Vagina (tissue), 2 donors: ENCODE results near the gene RPLP2.

Experiments used
- POLR2AphosphoS5 ChIP-seq, 2 donors: sonication (generic); formaldehyde crosslinking; IDR thresholded peaks; one replicate each; pipeline ENCODE4 v1.9.0; 2017; ENCODE audit warnings: antibody characterized with exemption in 2 of 2, mild to moderate bottlenecking in 2 of 2, low read depth in 1 of 2; ENCODE audit not compliant: insufficient read depth in 1 of 2
- TF ChIP-seq, protein P1 (sequence below), 3 experiments: fragments of 450-650 bp in 2 of 3; fragments of 200-600 bp in 1 of 3; sonication (generic) in 1 of 3; IDR thresholded peaks; one replicate each; pipeline ENCODE4 v1.5.1; 2017 to 2019; ENCODE audit warnings: antibody characterized with exemption in 3 of 3, mild to moderate bottlenecking in 2 of 3, moderate library complexity in 2 of 3

- TF ChIP-seq, protein P1, sequence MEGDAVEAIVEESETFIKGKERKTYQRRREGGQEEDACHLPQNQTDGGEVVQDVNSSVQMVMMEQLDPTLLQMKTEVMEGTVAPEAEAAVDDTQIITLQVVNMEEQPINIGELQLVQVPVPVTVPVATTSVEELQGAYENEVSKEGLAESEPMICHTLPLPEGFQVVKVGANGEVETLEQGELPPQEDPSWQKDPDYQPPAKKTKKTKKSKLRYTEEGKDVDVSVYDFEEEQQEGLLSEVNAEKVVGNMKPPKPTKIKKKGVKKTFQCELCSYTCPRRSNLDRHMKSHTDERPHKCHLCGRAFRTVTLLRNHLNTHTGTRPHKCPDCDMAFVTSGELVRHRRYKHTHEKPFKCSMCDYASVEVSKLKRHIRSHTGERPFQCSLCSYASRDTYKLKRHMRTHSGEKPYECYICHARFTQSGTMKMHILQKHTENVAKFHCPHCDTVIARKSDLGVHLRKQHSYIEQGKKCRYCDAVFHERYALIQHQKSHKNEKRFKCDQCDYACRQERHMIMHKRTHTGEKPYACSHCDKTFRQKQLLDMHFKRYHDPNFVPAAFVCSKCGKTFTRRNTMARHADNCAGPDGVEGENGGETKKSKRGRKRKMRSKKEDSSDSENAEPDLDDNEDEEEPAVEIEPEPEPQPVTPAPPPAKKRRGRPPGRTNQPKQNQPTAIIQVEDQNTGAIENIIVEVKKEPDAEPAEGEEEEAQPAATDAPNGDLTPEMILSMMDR (IDR thresholded peaks at IDR 0.05): no peak
- peak; percentile 22 to 41 for TF ChIP-seq POLR2AphosphoS5 (IDR thresholded peaks at IDR 0.05; ENCODE audit: insufficient read depth in 1 of 2, low read depth in 1 of 2)
Measured at GRCh38 chr11:819943-820649, 10.3 kb downstream of the RPLP2 start.
